PC-3 (cell line): ENCODE measurements around the gene LRRC28. TPM values are rescaled to one million over a fixed set of nuclear protein-coding genes. Genes with fewer than 3 reads are reported as not detected.
A peak's percentile ranks its signal among the peaks of the same experiment; 100 is the strongest.

Source experiments
- ATAC-seq: fragments of 200-7000 bp; cut with Tn5 transposase; 2 replicates; pipeline ENCODE4 v1.9.1; 2020; ENCODE audit warnings: mild to moderate bottlenecking, moderate library complexity
- BruUV-seq: library from RNA; stranded (reverse); fragments of 400-500 nt; replicated peaks from 2 replicates; lab custom pipeline; 2021; lab: Mats Ljungman, UMichigan
- CTCF ChIA-PET: fragments of 300-600 bp; sonication (Branson Sonifier 250); formaldehyde crosslinking; loops from one replicate; lab custom pipeline; 2022; ENCODE audit warnings: antibody characterized with exemption; lab: Charles Lee
- POLR2A ChIA-PET: fragments of 300-600 bp; sonication (Branson Sonifier 250); formaldehyde crosslinking; loops from one replicate; lab custom pipeline; 2022; ENCODE audit warnings: antibody characterized with exemption; ENCODE audit not compliant: unreplicated experiment; lab: Charles Lee
- DNase-seq: peaks from one replicate; pipeline ENCODE4 v3.0.0-alpha.2; 2015
- H2AFZ ChIP-seq: fragments of 300-600 bp; sonication (generic); 2 replicates; pipeline ENCODE4 v1.6.0; 2016; ENCODE audit warnings: antibody characterized with exemption, low read length
- H3F3A ChIP-seq: fragments of 300-600 bp; sonication (generic); one replicate; pipeline ENCODE4 v1.6.0; 2017; ENCODE audit warnings: antibody characterized with exemption, low read length, control low read depth, mild to moderate bottlenecking; ENCODE audit not compliant: unreplicated experiment
- H3K27ac ChIP-seq: fragments of 300-600 bp; sonication (generic); 2 replicates; pipeline ENCODE4 v1.5.1; 2016; ENCODE audit warnings: mild to moderate bottlenecking, low read length
- H3K27me3 ChIP-seq: fragments of 300-600 bp; sonication (generic); 2 replicates; pipeline ENCODE4 v1.6.1; 2016; ENCODE audit warnings: low read length, mixed read lengths
- H3K36me3 ChIP-seq: fragments of 300-600 bp; sonication (generic); 2 replicates; pipeline ENCODE4 v1.6.1; 2016; ENCODE audit warnings: low read depth, mixed run types, low read length, mixed read lengths
- H3K4me1 ChIP-seq: fragments of 300-600 bp; sonication (generic); 2 replicates; pipeline ENCODE4 v1.5.1; 2016; ENCODE audit warnings: low read length; ENCODE audit not compliant: insufficient read depth
- H3K4me2 ChIP-seq: fragments of 300-600 bp; sonication (generic); 2 replicates; pipeline ENCODE4 v1.6.0; 2016; ENCODE audit warnings: low read length
- H3K4me3 ChIP-seq: fragments of 300-600 bp; sonication (generic); 2 replicates; pipeline ENCODE4 v1.5.1; 2016; ENCODE audit warnings: mild to moderate bottlenecking, low read length, mixed read lengths
- H3K79me2 ChIP-seq: fragments of 300-600 bp; sonication (generic); 2 replicates; pipeline ENCODE4 v1.6.1; 2017; ENCODE audit warnings: low read length, mixed read lengths
- H3K9ac ChIP-seq: fragments of 300-600 bp; sonication (generic); 2 replicates; pipeline ENCODE4 v1.6.0; 2016; ENCODE audit warnings: mild to moderate bottlenecking, low read length
- H3K9me2 ChIP-seq: fragments of 300-600 bp; sonication (generic); replicated peaks from 2 replicates; pipeline ENCODE4 v1.6.1; 2016; ENCODE audit warnings: mixed run types, low read length, mixed read lengths
- H3K9me3 ChIP-seq: fragments of 300-600 bp; sonication (generic); 2 replicates; pipeline ENCODE4 v1.6.1; 2016; ENCODE audit warnings: low read length, mixed read lengths
- H4K20me1 ChIP-seq: fragments of 300-600 bp; sonication (generic); 2 replicates; pipeline ENCODE4 v1.6.1; 2016; ENCODE audit warnings: low read length, mixed read lengths
- CTCF ChIP-seq: fragments of 300-600 bp; sonication (generic); conservative IDR thresholded peaks from 2 replicates; pipeline ENCODE4 v1.5.1; 2017; ENCODE audit warnings: antibody characterized with exemption, low read depth, mild to moderate bottlenecking, low read length
- EZH2 ChIP-seq: fragments of 300-600 bp; sonication (generic); IDR thresholded peaks from one replicate; pipeline ENCODE4 v1.6.1; 2017; ENCODE audit warnings: antibody characterized with exemption, mild to moderate bottlenecking, low read length; ENCODE audit not compliant: unreplicated experiment
- EZH2phosphoT487 ChIP-seq: fragments of 300-600 bp; sonication (generic); IDR thresholded peaks from 2 replicates; pipeline ENCODE4 v1.6.1; 2018; ENCODE audit warnings: mild to moderate bottlenecking, antibody characterized with exemption, low read length, borderline replicate concordance
- intact Hi-C: fragments of 100-400 bp; cut with micrococcal nuclease; formaldehyde crosslinking; loops from 2 replicates; pipeline ENCODE4 v1.9.0; 2023
- total RNA-seq: library from RNA; depleted of rRNA; stranded (reverse); fragments of >200 nt; gene quantifications from 2 replicates; pipeline ENCODE4 v1.2.3, GENCODE V29; 2014

The LRRC28 gene
- total RNA-seq, 1 experiment from 2014 or later, result 10.6 TPM

GRCh38 chr15:99324082-99324620, 72.9 kb downstream of the LRRC28 start:
- Histone ChIP-seq H3K36me3 (no peaks in the 10 kb centered on the region), H3K4me3 (peak overlapping the region; percentile 61), H3K9ac (peak overlapping the region; percentile 53), H3K9me3 (no peaks in the 10 kb centered on the region), H3K4me2 (peak overlapping the region; percentile 81), H3K27me3 (no peaks in the 10 kb centered on the region), H4K20me1 (no peaks in the 10 kb centered on the region), H2AFZ (peak overlapping the region; percentile 68), H3K79me2 (no peaks in the 10 kb centered on the region), H3K9me2 (no peaks in the 10 kb centered on the region), H3K27ac (peak overlapping the region; percentile 85), H3K4me1 (peaks cover 37% of the 10 kb centered on the region), H3F3A (no peaks in the 10 kb centered on the region)
- ChIA-PET POLR2A (interaction anchor here (0.6 kb wide), 1 partner anchor 12 kb away, joined by 3 read pairs; no protein-coding TSS in a partner anchor), CTCF (interaction anchor here (0.6 to 0.7 kb wide), 2 partner anchors 43 to 380 kb away, joined by 3 to 15 read pairs; no protein-coding TSS in a partner anchor)
- ATAC-seq, result peak; percentile 97
- intact Hi-C loops, result loop anchor here (5.0 kb wide), 1 partner anchor 72 kb away; the partner anchor contains the start of gene LRRC28
- TF ChIP-seq CTCF (no peak), EZH2 (no peak), EZH2phosphoT487 (no peak)
- peak; percentile 77 for DNase-seq
- TSS peak; percentile 72 for BruUV-seq

- Histone ChIP-seq H3K4me1 (peaks cover 37% of the 10 kb centered on the region), H3K36me3 (no peaks in the 10 kb centered on the region), H3K4me3 (peak overlapping the region; percentile 61), H3F3A (no peaks in the 10 kb centered on the region), H3K27ac (peak overlapping the region; percentile 85), H3K9me2 (no peaks in the 10 kb centered on the region), H4K20me1 (no peaks in the 10 kb centered on the region), H3K9ac (peak overlapping the region; percentile 53; the same call in 1 of the 2 replicates), H3K79me2 (no peaks in the 10 kb centered on the region), H2AFZ (peak overlapping the region; percentile 68), H3K9me3 (no peaks in the 10 kb centered on the region), H3K4me2 (peak overlapping the region; percentile 81), H3K27me3 (no peaks in the 10 kb centered on the region)
- intact Hi-C loops, result loop anchor here (5.0 kb wide), 1 partner anchor 72 kb away; the partner anchor contains the start of gene LRRC28
- no peak for TF ChIP-seq EZH2phosphoT487
- TF ChIP-seq CTCF, result no peak
- no peak for TF ChIP-seq EZH2
- ChIA-PET POLR2A (no interaction called here), CTCF (no interaction called here)
- BruUV-seq, result no TSS peak
- ATAC-seq (peak; percentile 7; the same call in 1 of the 2 replicates), DNase-seq (no peak)
These were observed 73.4 kb downstream of the LRRC28 start for GRCh38 chr15:99324700-99325099.

DNA sequence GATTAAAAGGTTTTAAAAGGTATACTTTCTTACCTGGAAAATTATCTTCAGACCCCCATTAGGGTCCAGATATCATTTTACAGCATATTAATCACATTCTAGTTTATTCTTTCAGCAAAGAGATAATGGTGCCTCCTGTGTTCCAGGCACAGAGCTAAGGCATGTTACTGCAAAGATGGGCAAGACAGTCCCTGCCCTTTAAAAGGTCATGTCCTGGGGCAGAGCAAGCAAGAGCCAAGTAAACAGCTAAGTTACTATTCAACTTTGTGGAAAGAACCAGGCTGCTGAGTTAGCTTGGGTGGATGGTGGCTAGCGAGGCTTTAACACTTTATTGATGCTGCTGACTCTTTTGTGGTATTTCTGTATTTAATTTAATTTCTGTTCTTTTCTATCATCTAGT, 75.0 kb downstream of the LRRC28 start:
- H3K27me3 ChIP-seq, result no peaks in the 10 kb centered on the region
- peaks cover 26% of the 10 kb centered on the region for H3K4me1 ChIP-seq
- H3K9ac ChIP-seq, result no peak overlapping the region
- no peaks in the 10 kb centered on the region for H3F3A ChIP-seq
- intact Hi-C loops, result no loop called here
- H3K4me2 ChIP-seq, result no peak overlapping the region
- no peak for DNase-seq
- H3K79me2 ChIP-seq, result no peaks in the 10 kb centered on the region
- H3K9me3 ChIP-seq, result no peaks in the 10 kb centered on the region
- H2AFZ ChIP-seq, result no peak overlapping the region
- H3K36me3 ChIP-seq, result no peaks in the 10 kb centered on the region
- no peaks in the 10 kb centered on the region for H3K9me2 ChIP-seq
- TF ChIP-seq CTCF (no peak), EZH2 (no peak), EZH2phosphoT487 (no peak)
- H3K27ac ChIP-seq, result no peak overlapping the region
- CTCF ChIA-PET, result no interaction called here
- BruUV-seq, result no TSS peak
- no peaks in the 10 kb centered on the region for H4K20me1 ChIP-seq
- no peak for ATAC-seq
- H3K4me3 ChIP-seq, result no peak overlapping the region
- POLR2A ChIA-PET, result no interaction called here
